Liver (tissue), 9 donors: ENCODE results near the gene PIM1. TPM values are rescaled to one million over a fixed set of nuclear protein-coding genes. Genes with fewer than 3 reads are reported as not detected.

Experiments
- DNase-seq: peaks from one replicate; pipeline ENCODE4 v3.0.0-alpha.2; 2017; ENCODE audit warnings: low spot score
- H3K27ac ChIP-seq, 2 donors: one replicate each; pipeline ENCODE4 v1.7.0; 2013; ENCODE audit warnings: inconsistent platforms in 2 of 2, low read length in 2 of 2, control low read depth in 1 of 2, low read depth in 1 of 2, mild to moderate bottlenecking in 1 of 2
- H3K27me3 ChIP-seq, 4 donors: one replicate each; pipeline versions ENCODE4 v1.6.1 to v1.7.0; 2013; ENCODE audit warnings: low read length in 3 of 4, inconsistent platforms in 1 of 4, mild to moderate bottlenecking in 1 of 4, moderate library complexity in 1 of 4; ENCODE audit not compliant: control insufficient read depth in 4 of 4, insufficient read depth in 4 of 4
- H3K36me3 ChIP-seq, 4 donors: one replicate each; pipeline versions ENCODE4 v1.6.1 to v1.7.0; 2013; ENCODE audit warnings: low read length in 3 of 4, mild to moderate bottlenecking in 3 of 4, low read depth in 1 of 4, moderate library complexity in 1 of 4; ENCODE audit not compliant: control insufficient read depth in 4 of 4, insufficient read depth in 3 of 4
- H3K4me1 ChIP-seq, 4 donors: one replicate each; pipeline versions ENCODE4 v1.6.1 to v1.7.0; 2013; ENCODE audit warnings: low read length in 3 of 4, mild to moderate bottlenecking in 3 of 4, moderate library complexity in 1 of 4; ENCODE audit not compliant: control insufficient read depth in 4 of 4, insufficient read depth in 4 of 4
- H3K4me3 ChIP-seq, 3 donors: one replicate each; pipeline versions ENCODE4 v1.6.1 to v1.7.0; 2013; ENCODE audit warnings: low read length in 3 of 3, control low read depth in 1 of 3, low read depth in 1 of 3, mild to moderate bottlenecking in 1 of 3
- H3K9ac ChIP-seq, 2 donors: one replicate each; pipeline ENCODE4 v1.7.0; 2013; ENCODE audit warnings: low read length in 2 of 2, mild to moderate bottlenecking in 2 of 2, moderate library complexity in 2 of 2, control low read depth in 1 of 2, low read depth in 1 of 2
- H3K9me3 ChIP-seq, 4 donors: one replicate each; pipeline versions ENCODE4 v1.6.1 to v1.7.0; 2013; ENCODE audit warnings: low read length in 3 of 4; ENCODE audit not compliant: control insufficient read depth in 4 of 4
- EGR1 ChIP-seq, 2 donors: IDR thresholded peaks; 2 replicates each; pipeline ENCODE4 v1.6.1; 2016 to 2018; ENCODE audit warnings: antibody characterized with exemption in 2 of 2, low read depth in 2 of 2
- FOXA1 ChIP-seq: IDR thresholded peaks from 2 replicates; pipeline ENCODE4 v1.6.1; 2016; ENCODE audit warnings: antibody characterized with exemption
- FOXA2 ChIP-seq: IDR thresholded peaks from 2 replicates; pipeline ENCODE4 v1.6.1; 2016; ENCODE audit warnings: antibody characterized with exemption
- GABPA ChIP-seq, 2 donors: IDR thresholded peaks in 1 of 2; conservative IDR thresholded peaks in 1 of 2; 2 replicates each; pipeline ENCODE4 v1.6.1; 2016; ENCODE audit warnings: antibody characterized with exemption in 2 of 2, mild to moderate bottlenecking in 1 of 2, moderate library complexity in 1 of 2
- HNF4A ChIP-seq, 2 donors: conservative IDR thresholded peaks; 2 replicates each; pipeline ENCODE4 v1.6.1; 2016; ENCODE audit warnings: antibody characterized with exemption in 2 of 2, mild to moderate bottlenecking in 2 of 2
- HNF4G ChIP-seq: IDR thresholded peaks from 2 replicates; pipeline ENCODE4 v1.6.1; 2016; ENCODE audit warnings: antibody characterized with exemption
- JUND ChIP-seq, 2 donors: IDR thresholded peaks; 2 replicates each; pipeline ENCODE4 v1.6.1; 2016; ENCODE audit warnings: antibody characterized with exemption in 2 of 2
- NR2F2 ChIP-seq: IDR thresholded peaks from 2 replicates; pipeline ENCODE4 v1.6.1; 2016; ENCODE audit warnings: antibody characterized with exemption
- RAD21 ChIP-seq, 2 donors: IDR thresholded peaks; 2 replicates each; pipeline ENCODE4 v1.6.1; 2016; ENCODE audit warnings: antibody characterized with exemption in 2 of 2, mild to moderate bottlenecking in 2 of 2
- RXRA ChIP-seq, 2 donors: IDR thresholded peaks; 2 replicates each; pipeline ENCODE4 v1.6.1; 2017 to 2018; ENCODE audit warnings: antibody characterized with exemption in 2 of 2, mild to moderate bottlenecking in 1 of 2
- SP1 ChIP-seq: IDR thresholded peaks from 2 replicates; pipeline ENCODE4 v1.6.1; 2018; ENCODE audit warnings: antibody characterized with exemption, mild to moderate bottlenecking
- TAF1 ChIP-seq: conservative IDR thresholded peaks from 2 replicates; pipeline ENCODE4 v1.6.1; 2016; ENCODE audit warnings: antibody characterized with exemption, mild to moderate bottlenecking
- YY1 ChIP-seq: IDR thresholded peaks from 2 replicates; pipeline ENCODE4 v1.6.1; 2016; ENCODE audit warnings: antibody characterized with exemption, mild to moderate bottlenecking
- WGBS: extraction: QIAGEN DNeasy Blood & Tissue Kit; methylation state at CpG from one replicate; pipeline ENCODE4 v1.1.7; 2013; 5-methylcytosine and 5-hydroxymethylcytosine counted together
- polyA plus RNA-seq, 2 donors: library from polyadenylated mRNA; stranded (reverse) in 1 of 2; unstranded in 1 of 2; fragments of 200-250 nt in 1 of 2; fragments of >200 nt in 1 of 2; fragmentation: Nextera tagmentation in 1 of 2; extraction: Ambion mirVana in 1 of 2; gene quantifications; one replicate each; pipeline versions ENCODE4 v1.2.1 to v1.2.3, GENCODE V29; 2013 to 2015
- total RNA-seq, 2 donors: library from RNA; depleted of rRNA; stranded (reverse); fragments of >200 nt; gene quantifications; one replicate each; pipeline ENCODE4 v1.2.3, GENCODE V29; 2014
- TF ChIP-seq, protein P1 (sequence below): fragments of 150-350 bp; IDR thresholded peaks from 2 replicates; pipeline ENCODE4 v1.5.1; 2017; ENCODE audit warnings: improper control_type of control experiment, low read depth, low read length; ENCODE audit not compliant: missing input control
- TF ChIP-seq, protein P2 (sequence below): IDR thresholded peaks from 2 replicates; pipeline ENCODE4 v1.6.1; 2016; ENCODE audit warnings: antibody characterized with exemption, mild to moderate bottlenecking
- TF ChIP-seq, protein P3 (sequence below): IDR thresholded peaks from 2 replicates; pipeline ENCODE4 v1.6.1; 2016; ENCODE audit warnings: antibody characterized with exemption
- TF ChIP-seq, protein P4 (sequence below): IDR thresholded peaks from 2 replicates; pipeline ENCODE4 v1.6.1; 2016; ENCODE audit warnings: antibody characterized with exemption
- TF ChIP-seq, protein P5 (sequence below): IDR thresholded peaks from 2 replicates; pipeline ENCODE4 v1.6.1; 2016; ENCODE audit warnings: antibody characterized with exemption
- donor health status: healthy.
- donor health status: healthy.
- donor health status: healthy.
- donor health status: healthy.
- donor health status: healthy.

Gene PIM1
- total and polyA plus RNA-seq, 4 donors = 5.5 to 141 (median 10.6) TPM

DNA sequence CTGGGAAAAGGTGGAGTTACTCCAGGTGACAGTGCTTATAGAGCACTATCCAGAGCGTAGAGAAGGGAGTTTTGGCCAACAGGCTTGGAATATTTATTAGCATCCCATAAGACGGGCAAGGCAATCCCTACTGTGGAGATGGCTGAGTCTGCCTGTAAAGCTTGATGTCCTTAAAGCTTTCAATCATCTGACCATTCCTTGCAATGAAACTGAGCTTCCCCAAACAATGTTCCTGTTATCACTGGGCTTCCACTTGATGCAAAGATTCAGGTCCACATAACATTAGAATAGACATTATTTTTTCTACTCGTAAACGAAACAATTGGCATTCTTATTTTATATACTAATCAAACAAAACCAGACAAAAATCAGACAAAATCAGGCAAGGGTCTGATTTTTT lies 48.4 kb upstream of the PIM1 start:
- no peaks in the 10 kb centered on the region for H3K9me3 ChIP-seq
- H3K4me3 ChIP-seq = no peak overlapping the region
- no peak for DNase-seq
- WGBS = 96% methylated on average over 4 of the region's 4 CpGs
- H3K36me3 ChIP-seq = no peaks in the 10 kb centered on the region
- no peaks in the 10 kb centered on the region for H3K27me3 ChIP-seq
- no peak overlapping the region for H3K27ac ChIP-seq
- no peak overlapping the region for H3K9ac ChIP-seq
- no peaks in the 10 kb centered on the region for H3K4me1 ChIP-seq
- TF ChIP-seq FOXA2 (no peak), RXRA (IDR thresholded peaks at IDR 0.05) (no peak), HNF4G (no peak), NR2F2 (no peak), YY1 (no peak), JUND (IDR thresholded peaks at IDR 0.05) (no peak), TAF1 (no peak), GABPA (IDR thresholded peaks at IDR 0.05 in 1 of 2, conservative IDR thresholded peaks at IDR 0.05 in 1 of 2) (no peak), HNF4A (conservative IDR thresholded peaks at IDR 0.05) (no peak), SP1 (no peak), EGR1 (IDR thresholded peaks at IDR 0.05; ENCODE audit: low read depth in 2 of 2) (no peak), FOXA1 (no peak), RAD21 (IDR thresholded peaks at IDR 0.05) (no peak)
- TF ChIP-seq, protein P1, sequence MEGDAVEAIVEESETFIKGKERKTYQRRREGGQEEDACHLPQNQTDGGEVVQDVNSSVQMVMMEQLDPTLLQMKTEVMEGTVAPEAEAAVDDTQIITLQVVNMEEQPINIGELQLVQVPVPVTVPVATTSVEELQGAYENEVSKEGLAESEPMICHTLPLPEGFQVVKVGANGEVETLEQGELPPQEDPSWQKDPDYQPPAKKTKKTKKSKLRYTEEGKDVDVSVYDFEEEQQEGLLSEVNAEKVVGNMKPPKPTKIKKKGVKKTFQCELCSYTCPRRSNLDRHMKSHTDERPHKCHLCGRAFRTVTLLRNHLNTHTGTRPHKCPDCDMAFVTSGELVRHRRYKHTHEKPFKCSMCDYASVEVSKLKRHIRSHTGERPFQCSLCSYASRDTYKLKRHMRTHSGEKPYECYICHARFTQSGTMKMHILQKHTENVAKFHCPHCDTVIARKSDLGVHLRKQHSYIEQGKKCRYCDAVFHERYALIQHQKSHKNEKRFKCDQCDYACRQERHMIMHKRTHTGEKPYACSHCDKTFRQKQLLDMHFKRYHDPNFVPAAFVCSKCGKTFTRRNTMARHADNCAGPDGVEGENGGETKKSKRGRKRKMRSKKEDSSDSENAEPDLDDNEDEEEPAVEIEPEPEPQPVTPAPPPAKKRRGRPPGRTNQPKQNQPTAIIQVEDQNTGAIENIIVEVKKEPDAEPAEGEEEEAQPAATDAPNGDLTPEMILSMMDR = no peak
- TF ChIP-seq, protein P2, sequence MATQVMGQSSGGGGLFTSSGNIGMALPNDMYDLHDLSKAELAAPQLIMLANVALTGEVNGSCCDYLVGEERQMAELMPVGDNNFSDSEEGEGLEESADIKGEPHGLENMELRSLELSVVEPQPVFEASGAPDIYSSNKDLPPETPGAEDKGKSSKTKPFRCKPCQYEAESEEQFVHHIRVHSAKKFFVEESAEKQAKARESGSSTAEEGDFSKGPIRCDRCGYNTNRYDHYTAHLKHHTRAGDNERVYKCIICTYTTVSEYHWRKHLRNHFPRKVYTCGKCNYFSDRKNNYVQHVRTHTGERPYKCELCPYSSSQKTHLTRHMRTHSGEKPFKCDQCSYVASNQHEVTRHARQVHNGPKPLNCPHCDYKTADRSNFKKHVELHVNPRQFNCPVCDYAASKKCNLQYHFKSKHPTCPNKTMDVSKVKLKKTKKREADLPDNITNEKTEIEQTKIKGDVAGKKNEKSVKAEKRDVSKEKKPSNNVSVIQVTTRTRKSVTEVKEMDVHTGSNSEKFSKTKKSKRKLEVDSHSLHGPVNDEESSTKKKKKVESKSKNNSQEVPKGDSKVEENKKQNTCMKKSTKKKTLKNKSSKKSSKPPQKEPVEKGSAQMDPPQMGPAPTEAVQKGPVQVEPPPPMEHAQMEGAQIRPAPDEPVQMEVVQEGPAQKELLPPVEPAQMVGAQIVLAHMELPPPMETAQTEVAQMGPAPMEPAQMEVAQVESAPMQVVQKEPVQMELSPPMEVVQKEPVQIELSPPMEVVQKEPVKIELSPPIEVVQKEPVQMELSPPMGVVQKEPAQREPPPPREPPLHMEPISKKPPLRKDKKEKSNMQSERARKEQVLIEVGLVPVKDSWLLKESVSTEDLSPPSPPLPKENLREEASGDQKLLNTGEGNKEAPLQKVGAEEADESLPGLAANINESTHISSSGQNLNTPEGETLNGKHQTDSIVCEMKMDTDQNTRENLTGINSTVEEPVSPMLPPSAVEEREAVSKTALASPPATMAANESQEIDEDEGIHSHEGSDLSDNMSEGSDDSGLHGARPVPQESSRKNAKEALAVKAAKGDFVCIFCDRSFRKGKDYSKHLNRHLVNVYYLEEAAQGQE = no peak
- TF ChIP-seq, protein P3, sequence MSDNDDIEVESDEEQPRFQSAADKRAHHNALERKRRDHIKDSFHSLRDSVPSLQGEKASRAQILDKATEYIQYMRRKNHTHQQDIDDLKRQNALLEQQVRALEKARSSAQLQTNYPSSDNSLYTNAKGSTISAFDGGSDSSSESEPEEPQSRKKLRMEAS = no peak
- TF ChIP-seq, protein P4, sequence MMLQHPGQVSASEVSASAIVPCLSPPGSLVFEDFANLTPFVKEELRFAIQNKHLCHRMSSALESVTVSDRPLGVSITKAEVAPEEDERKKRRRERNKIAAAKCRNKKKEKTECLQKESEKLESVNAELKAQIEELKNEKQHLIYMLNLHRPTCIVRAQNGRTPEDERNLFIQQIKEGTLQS = no peak
- TF ChIP-seq, protein P5, sequence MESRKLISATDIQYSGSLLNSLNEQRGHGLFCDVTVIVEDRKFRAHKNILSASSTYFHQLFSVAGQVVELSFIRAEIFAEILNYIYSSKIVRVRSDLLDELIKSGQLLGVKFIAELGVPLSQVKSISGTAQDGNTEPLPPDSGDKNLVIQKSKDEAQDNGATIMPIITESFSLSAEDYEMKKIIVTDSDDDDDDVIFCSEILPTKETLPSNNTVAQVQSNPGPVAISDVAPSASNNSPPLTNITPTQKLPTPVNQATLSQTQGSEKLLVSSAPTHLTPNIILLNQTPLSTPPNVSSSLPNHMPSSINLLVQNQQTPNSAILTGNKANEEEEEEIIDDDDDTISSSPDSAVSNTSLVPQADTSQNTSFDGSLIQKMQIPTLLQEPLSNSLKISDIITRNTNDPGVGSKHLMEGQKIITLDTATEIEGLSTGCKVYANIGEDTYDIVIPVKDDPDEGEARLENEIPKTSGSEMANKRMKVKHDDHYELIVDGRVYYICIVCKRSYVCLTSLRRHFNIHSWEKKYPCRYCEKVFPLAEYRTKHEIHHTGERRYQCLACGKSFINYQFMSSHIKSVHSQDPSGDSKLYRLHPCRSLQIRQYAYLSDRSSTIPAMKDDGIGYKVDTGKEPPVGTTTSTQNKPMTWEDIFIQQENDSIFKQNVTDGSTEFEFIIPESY = no peak
